ENCODE results near the gene SPAG6.

GRCh38 chr10:22464966-22465629 lies 119.8 kb downstream of the SPAG6 start:
- TF ChIP-seq ZBTB26 (tag by site-specific recombination; optimal IDR thresholded peaks at IDR 0.05) (no peak), ZNF501 (tag by site-specific recombination; IDR thresholded peaks at IDR 0.05) (no peak), CTCF (tag by site-specific recombination; IDR thresholded peaks at IDR 0.05) (no peak), ZSCAN30 (tag by site-specific recombination; IDR thresholded peaks at IDR 0.05) (no peak), KLF10 (tag by site-specific recombination; IDR thresholded peaks at IDR 0.05) (no peak), ZNF560 (tag by site-specific recombination; IDR thresholded peaks at IDR 0.05; ENCODE audit: borderline replicate concordance) (no peak), PRDM1 (tag by site-specific recombination; IDR thresholded peaks at IDR 0.05) (no peak), REST (tag by site-specific recombination; IDR thresholded peaks at IDR 0.05) (no peak)

All from HEK293 (cell line).